ENCODE measurements around the gene HEPACAM2. TPM values are rescaled to one million over a fixed set of nuclear protein-coding genes. Genes with fewer than 3 reads are reported as not detected.

The HEPACAM2 gene
- total and polyA plus RNA-seq, 2 of the 8 experiments (the other 6 are each of a cell fraction or from before 2014, with no cell fraction given), result not detected

DNA sequence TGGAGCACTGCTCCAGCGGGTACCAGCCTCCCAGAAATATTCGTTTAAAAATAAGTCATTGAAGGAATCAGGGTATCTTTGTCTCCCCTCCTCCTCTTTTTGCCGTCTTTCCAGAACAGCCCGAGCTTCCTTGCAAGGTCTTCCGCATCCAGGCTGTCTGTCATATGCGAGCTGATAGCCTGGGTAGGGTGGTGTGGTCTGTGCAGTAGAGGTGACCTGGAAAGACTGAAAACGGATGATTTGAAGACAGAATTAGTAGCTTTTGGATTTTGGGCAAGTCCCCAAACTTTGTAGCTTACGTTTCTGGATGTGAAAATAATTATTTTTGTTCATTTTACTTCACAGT, 6.4 kb upstream of the HEPACAM2 start (continued):
- TF ChIP-seq, protein P1, sequence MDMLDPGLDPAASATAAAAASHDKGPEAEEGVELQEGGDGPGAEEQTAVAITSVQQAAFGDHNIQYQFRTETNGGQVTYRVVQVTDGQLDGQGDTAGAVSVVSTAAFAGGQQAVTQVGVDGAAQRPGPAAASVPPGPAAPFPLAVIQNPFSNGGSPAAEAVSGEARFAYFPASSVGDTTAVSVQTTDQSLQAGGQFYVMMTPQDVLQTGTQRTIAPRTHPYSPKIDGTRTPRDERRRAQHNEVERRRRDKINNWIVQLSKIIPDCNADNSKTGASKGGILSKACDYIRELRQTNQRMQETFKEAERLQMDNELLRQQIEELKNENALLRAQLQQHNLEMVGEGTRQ (IDR thresholded peaks at IDR 0.05; ENCODE audit: low read length), result no peak
- TF ChIP-seq JUND (IDR thresholded peaks at IDR 0.05; ENCODE audit: low read length), result no peak
- no peak for TF ChIP-seq RXRA (IDR thresholded peaks at IDR 0.05; ENCODE audit: insufficient read depth, low read depth, low read length)
